A673 (cell line): ENCODE results near the gene AOC2. TPM values are rescaled to one million over a fixed set of nuclear protein-coding genes. Genes with fewer than 3 reads are reported as not detected.

Experiments
- BruUV-seq: library from RNA; stranded (reverse); fragments of 400-500 nt; replicated peaks from 2 replicates; lab custom pipeline; 2021; lab: Mats Ljungman, UMichigan
- CTCF ChIA-PET: fragments of 300-600 bp; sonication (Branson Sonifier 250); formaldehyde crosslinking; loops from one replicate; lab custom pipeline; 2022; ENCODE audit warnings: antibody characterized with exemption; lab: Charles Lee
- POLR2A ChIA-PET: fragments of 300-600 bp; sonication (Branson Sonifier 250); formaldehyde crosslinking; loops from one replicate; lab custom pipeline; 2022; ENCODE audit warnings: antibody characterized with exemption; ENCODE audit not compliant: low non-redundant PET; lab: Charles Lee
- DNase-seq: peaks from one replicate; pipeline ENCODE4 v3.0.0-alpha.2; 2015; ENCODE audit warnings: low spot score
- H3K27ac ChIP-seq: fragments of 200-600 bp; sonication (generic); 2 replicates; pipeline ENCODE4 v1.5.1; 2016; ENCODE audit warnings: mixed run types, low read depth, mild to moderate bottlenecking, mixed read lengths, antibody characterized with exemption, low read length; ENCODE audit not compliant: poor library complexity, severe bottlenecking
- H3K27me3 ChIP-seq: fragments of 200-600 bp; sonication (generic); replicated peaks from 2 replicates; pipeline ENCODE4 v1.6.1; 2017; ENCODE audit warnings: mixed run types, low read depth, mild to moderate bottlenecking, mixed read lengths, antibody characterized with exemption, low read length; ENCODE audit not compliant: insufficient read depth, poor library complexity
- H3K36me3 ChIP-seq: fragments of 200-600 bp; sonication (generic); 2 replicates; pipeline ENCODE4 v1.6.1; 2016; ENCODE audit warnings: mixed run types, mild to moderate bottlenecking, mixed read lengths, antibody characterized with exemption, low read length; ENCODE audit not compliant: insufficient read depth, poor library complexity, severe bottlenecking
- H3K4me1 ChIP-seq: fragments of 200-600 bp; sonication (generic); 2 replicates; pipeline ENCODE4 v1.6.1; 2017; ENCODE audit warnings: mixed run types, mild to moderate bottlenecking, mixed read lengths, antibody characterized with exemption, low read length; ENCODE audit not compliant: insufficient read depth, poor library complexity, severe bottlenecking
- H3K4me3 ChIP-seq: fragments of 200-600 bp; sonication (generic); 2 replicates; pipeline ENCODE4 v1.5.1; 2016; ENCODE audit warnings: low read depth, mixed run types, mild to moderate bottlenecking, mixed read lengths, low read length; ENCODE audit not compliant: poor library complexity, severe bottlenecking
- H3K9me3 ChIP-seq: fragments of 200-600 bp; sonication (generic); 2 replicates; pipeline ENCODE4 v1.6.1; 2016; ENCODE audit warnings: mixed run types, low read depth, mild to moderate bottlenecking, mixed read lengths, antibody characterized with exemption, low read length; ENCODE audit not compliant: poor library complexity, severe bottlenecking
- CTCF ChIP-seq: fragments of 300-800, 200-600 bp; sonication (generic); conservative IDR thresholded peaks from 2 replicates; pipeline ENCODE4 v1.5.1; 2017; ENCODE audit warnings: low read depth, mild to moderate bottlenecking, antibody characterized with exemption, low read length, moderate library complexity, mixed read lengths
- EZH2 ChIP-seq: fragments of 200-600 bp; sonication (generic); IDR thresholded peaks from 2 replicates; pipeline ENCODE4 v1.6.1; 2017; ENCODE audit warnings: borderline replicate concordance, low read depth, mild to moderate bottlenecking, mixed read lengths, antibody characterized with exemption, low read length; ENCODE audit not compliant: poor library complexity, severe bottlenecking
- intact Hi-C: fragments of 100-400 bp; cut with micrococcal nuclease; formaldehyde crosslinking; loops from one replicate; pipeline ENCODE4 v1.10.0; 2022; ENCODE audit not compliant: unreplicated experiment
- total RNA-seq: library from RNA; stranded (reverse); gene quantifications from 2 replicates; pipeline ENCODE4 v1.2.3, GENCODE V29; 2021

The AOC2 gene
- total RNA-seq, 1 experiment from 2014 or later = 1.2 TPM

- intact Hi-C loops = loop anchor here (10.0 kb wide), 1 partner anchor 96 kb away; no protein-coding TSS in a partner anchor
- H3K4me3 ChIP-seq = no peak overlapping the region
- no peaks in the 10 kb centered on the region for H3K4me1 ChIP-seq
- POLR2A ChIA-PET = no interaction called here
- TF ChIP-seq CTCF = no peak
- H3K9me3 ChIP-seq = no peaks in the 10 kb centered on the region
- CTCF ChIA-PET = no interaction called here
- H3K27ac ChIP-seq = no peak overlapping the region
- no peak for DNase-seq
- H3K36me3 ChIP-seq = peaks cover 4% of the 10 kb centered on the region
- BruUV-seq = no TSS peak
- no peaks in the 10 kb centered on the region for H3K27me3 ChIP-seq
Measured at GRCh38 chr17:42821176-42821575, 23.2 kb upstream of the AOC2 start.

DNA sequence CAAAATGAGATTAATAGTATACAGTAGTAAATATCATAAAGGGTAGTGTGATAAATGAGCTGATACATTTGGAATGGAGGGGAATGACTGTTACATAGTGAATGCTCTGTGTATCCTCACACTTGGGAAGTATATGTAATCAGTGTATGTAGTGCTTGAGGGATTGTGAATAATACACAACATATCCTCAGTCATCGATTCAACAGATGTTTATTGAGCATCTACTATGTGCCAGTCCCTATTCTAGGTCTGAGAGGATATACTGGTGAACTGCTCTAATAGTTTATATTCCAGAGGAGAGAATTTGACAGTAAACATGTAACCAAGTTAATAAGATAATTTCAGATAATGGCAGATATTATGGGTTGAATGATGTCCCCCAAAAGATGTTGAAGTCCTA, 16.9 kb upstream of the AOC2 start:
- no peaks in the 10 kb centered on the region for H3K4me1 ChIP-seq
- no peak for DNase-seq
- TF ChIP-seq EZH2 = no peak
- TF ChIP-seq CTCF = no peak
- no peaks in the 10 kb centered on the region for H3K9me3 ChIP-seq
- no peak overlapping the region for H3K4me3 ChIP-seq
- no peak overlapping the region for H3K27ac ChIP-seq
- ChIA-PET POLR2A (no interaction called here), CTCF (no interaction called here)
- intact Hi-C loops = loop anchor here (10.0 kb wide), 1 partner anchor 103 kb away; no protein-coding TSS in a partner anchor
- no peaks in the 10 kb centered on the region for H3K27me3 ChIP-seq
- no TSS peak for BruUV-seq
- no peaks in the 10 kb centered on the region for H3K36me3 ChIP-seq

DNA sequence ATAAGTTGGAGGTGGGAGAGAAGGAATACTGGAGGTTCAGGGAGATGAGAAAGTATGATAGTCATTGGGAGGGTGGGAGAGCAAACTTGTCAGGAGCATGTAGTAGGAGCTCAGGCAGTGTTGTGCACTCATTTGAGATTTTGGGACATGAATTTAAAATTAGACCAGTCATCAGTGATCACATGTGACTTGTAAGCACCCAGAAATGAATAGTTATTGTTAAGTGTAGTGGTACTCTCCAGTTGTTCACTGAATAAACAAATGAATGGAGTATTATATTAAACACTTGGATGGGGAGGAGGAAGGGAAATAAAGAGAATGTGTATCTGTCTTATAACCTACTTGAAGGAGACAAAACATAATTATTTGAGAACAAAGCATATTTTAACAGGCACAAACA, 13.4 kb upstream of the AOC2 start:
- no peaks in the 10 kb centered on the region for H3K36me3 ChIP-seq
- POLR2A ChIA-PET = no interaction called here
- no peaks in the 10 kb centered on the region for H3K27me3 ChIP-seq
- TF ChIP-seq EZH2 (no peak), CTCF (no peak)
- peaks cover 9% of the 10 kb centered on the region for H3K4me1 ChIP-seq
- no peaks in the 10 kb centered on the region for H3K9me3 ChIP-seq
- H3K4me3 ChIP-seq = no peak overlapping the region
- no TSS peak for BruUV-seq
- CTCF ChIA-PET = no interaction called here
- DNase-seq = no peak
- intact Hi-C loops = no loop called here
- H3K27ac ChIP-seq = no peak overlapping the region
